Sigmoid colon (tissue), 7 donors: ENCODE measurements around the gene SEMA3F. TPM values are rescaled to one million over a fixed set of nuclear protein-coding genes. Genes with fewer than 3 reads are reported as not detected.

Experiments
- DNase-seq: peaks from one replicate; pipeline ENCODE4 v3.0.0-alpha.2; 2019
- H3K27ac ChIP-seq, 4 donors: fragments of 200-600 bp; sonication (generic); one replicate each; pipeline ENCODE4 v1.5.1; 2016 to 2019; ENCODE audit warnings: mild to moderate bottlenecking in 1 of 4
- H3K27me3 ChIP-seq, 3 donors: fragments of 200-600 bp; sonication (generic); one replicate each; pipeline ENCODE4 v1.5.1; 2019; ENCODE audit warnings: mild to moderate bottlenecking in 1 of 3
- H3K36me3 ChIP-seq, 4 donors: fragments of 200-600 bp; sonication (generic); one replicate each; pipeline ENCODE4 v1.5.1; 2016 to 2019
- H3K4me1 ChIP-seq, 4 donors: fragments of 200-600 bp; sonication (generic); one replicate each; pipeline ENCODE4 v1.5.1; 2017 to 2019
- H3K4me3 ChIP-seq, 4 donors: fragments of 200-600 bp; sonication (generic); one replicate each; pipeline ENCODE4 v1.5.1; 2017 to 2019; ENCODE audit warnings: mild to moderate bottlenecking in 2 of 4, moderate library complexity in 1 of 4
- H3K9me3 ChIP-seq, 4 donors: fragments of 200-600 bp in 3 of 4; sonication (generic) in 3 of 4; one replicate each; pipeline versions ENCODE4 v1.5.1 to v1.6.1; 2013 to 2019
- CTCF ChIP-seq, 4 experiments: fragments of 450-650 bp in 3 of 4; fragments of 200-600 bp in 1 of 4; IDR thresholded peaks; one replicate each; pipeline ENCODE4 v1.5.1; 2016 to 2019; ENCODE audit warnings: antibody characterized with exemption in 4 of 4, mild to moderate bottlenecking in 3 of 4, moderate library complexity in 2 of 4
- EP300 ChIP-seq, 4 donors: sonication (generic); formaldehyde crosslinking; IDR thresholded peaks; one replicate each; pipeline ENCODE4 v1.6.1; 2017; ENCODE audit warnings: antibody characterized with exemption in 4 of 4
- POLR2A ChIP-seq, 2 donors: fragments of 450-650 bp; IDR thresholded peaks; one replicate each; pipeline ENCODE4 v1.6.1; 2016; ENCODE audit warnings: antibody characterized with exemption in 2 of 2, mild to moderate bottlenecking in 2 of 2, moderate library complexity in 2 of 2
- POLR2AphosphoS5 ChIP-seq, 4 donors: sonication (generic); formaldehyde crosslinking; IDR thresholded peaks; one replicate each; pipeline ENCODE4 v1.6.1; 2017; ENCODE audit warnings: antibody characterized with exemption in 4 of 4
- WGBS, 2 donors: extraction: QIAGEN DNeasy Blood & Tissue Kit; methylation state at CpG; one replicate each; pipeline ENCODE4 v1.1.7; 2013; 5-methylcytosine and 5-hydroxymethylcytosine counted together
- intact Hi-C: fragments of 100-400 bp; cut with DNase I; formaldehyde crosslinking; loops from one replicate; pipeline ENCODE4 v1.15.1; 2023
- polyA plus RNA-seq, 3 donors: library from polyadenylated mRNA; stranded (reverse); fragments of 200-250 nt; gene quantifications; one replicate each; pipeline ENCODE4 v1.2.3, GENCODE V29; 2013
- total RNA-seq, 4 donors: library from RNA; depleted of rRNA; stranded (reverse); fragments of >200 nt; gene quantifications; one replicate each; pipeline ENCODE4 v1.1.0, GENCODE V29; 2016
- donor health status: healthy with polysubstance abuse.
- donor health status: Bipolar disorder and iron deficiency.
- donor health status: healthy.

The SEMA3F gene
- total and polyA plus RNA-seq, 7 donors = 0.60 to 12.3 (median 7.5) TPM

DNA sequence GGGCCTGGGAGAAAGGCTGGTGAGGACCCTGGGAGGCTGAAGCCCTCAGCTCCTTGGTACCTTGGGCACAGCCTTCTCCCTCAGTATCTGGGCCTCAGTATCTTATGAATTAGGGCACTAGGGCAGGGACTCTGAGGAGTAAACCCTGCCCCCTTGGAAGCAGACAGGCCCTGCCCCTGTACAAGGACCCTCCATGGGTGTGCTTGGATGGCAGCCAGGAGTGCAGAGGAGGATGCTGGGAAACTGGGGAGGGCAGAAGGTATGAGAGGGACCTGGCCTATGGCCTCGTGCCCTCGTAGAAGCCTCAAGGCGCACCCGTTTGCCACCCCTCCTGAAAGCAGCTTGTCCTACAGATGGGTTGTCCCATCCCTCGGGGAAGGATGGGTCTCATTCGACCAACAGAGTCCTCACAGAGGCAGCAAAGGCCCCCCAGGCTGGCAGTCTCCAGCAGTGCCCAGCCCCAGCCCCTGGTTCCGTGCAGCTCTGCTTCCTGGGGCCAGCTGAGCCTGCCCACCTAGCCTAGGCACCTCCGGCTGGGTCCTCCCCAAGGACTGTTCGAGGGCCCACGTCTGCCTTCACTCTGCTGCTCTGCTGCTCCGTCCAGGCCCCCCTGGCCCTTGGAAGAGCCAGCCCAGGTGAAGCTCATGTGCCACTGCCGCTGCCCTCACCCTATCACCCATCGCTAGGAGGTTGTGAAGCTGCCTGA lies 15.3 kb upstream of the SEMA3F start:
- Histone ChIP-seq H3K4me1 (no peaks in the 10 kb centered on the region), H3K27ac (no peak overlapping the region), H3K9me3 (no peaks in the 10 kb centered on the region), H3K4me3 (no peak overlapping the region), H3K27me3 (no peaks in the 10 kb centered on the region), H3K36me3 (no peaks in the 10 kb centered on the region)
- intact Hi-C loops = loop anchor here (5.0 kb wide), 1 partner anchor 37 kb away; no protein-coding TSS in a partner anchor
- no peak for DNase-seq
- WGBS, 2 donors = 81 to 92% methylated on average over 13 of the region's 13 CpGs
- TF ChIP-seq EP300 (IDR thresholded peaks at IDR 0.05) (no peak), POLR2AphosphoS5 (IDR thresholded peaks at IDR 0.05) (no peak), CTCF (IDR thresholded peaks at IDR 0.05) (no peak), POLR2A (IDR thresholded peaks at IDR 0.05) (no peak)

DNA sequence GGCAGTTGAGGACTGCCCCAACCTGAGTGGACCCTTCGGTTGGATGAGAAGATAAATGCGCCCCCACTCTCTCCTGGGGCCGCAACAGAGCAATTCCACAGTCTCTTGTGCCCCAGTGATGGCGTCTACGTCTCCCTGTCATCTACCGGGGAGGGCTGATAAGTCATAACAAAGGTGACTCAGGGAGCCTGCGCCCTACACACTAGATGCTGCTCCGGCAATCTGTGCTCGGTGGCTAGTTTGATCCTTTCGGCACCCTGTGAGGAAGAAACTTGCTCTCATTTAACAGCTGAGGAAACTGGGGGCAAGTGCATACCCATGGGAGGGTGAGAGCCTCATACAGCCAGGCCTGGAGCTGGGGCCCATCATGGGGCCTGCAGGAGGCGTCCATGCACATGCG lies 14.1 kb upstream of the SEMA3F start:
- no peaks in the 10 kb centered on the region for H3K9me3 ChIP-seq
- no peak overlapping the region for H3K27ac ChIP-seq
- no peak for DNase-seq
- H3K36me3 ChIP-seq = no peaks in the 10 kb centered on the region
- no peaks in the 10 kb centered on the region for H3K27me3 ChIP-seq
- whole genome bisulfite sequencing, 2 donors = 93 to 95% methylated on average over 12 of the region's 12 CpGs
- intact Hi-C loops = no loop called here
- TF ChIP-seq POLR2AphosphoS5 (IDR thresholded peaks at IDR 0.05) = no peak
- H3K4me1 ChIP-seq = no peaks in the 10 kb centered on the region
- no peak overlapping the region for H3K4me3 ChIP-seq

DNA sequence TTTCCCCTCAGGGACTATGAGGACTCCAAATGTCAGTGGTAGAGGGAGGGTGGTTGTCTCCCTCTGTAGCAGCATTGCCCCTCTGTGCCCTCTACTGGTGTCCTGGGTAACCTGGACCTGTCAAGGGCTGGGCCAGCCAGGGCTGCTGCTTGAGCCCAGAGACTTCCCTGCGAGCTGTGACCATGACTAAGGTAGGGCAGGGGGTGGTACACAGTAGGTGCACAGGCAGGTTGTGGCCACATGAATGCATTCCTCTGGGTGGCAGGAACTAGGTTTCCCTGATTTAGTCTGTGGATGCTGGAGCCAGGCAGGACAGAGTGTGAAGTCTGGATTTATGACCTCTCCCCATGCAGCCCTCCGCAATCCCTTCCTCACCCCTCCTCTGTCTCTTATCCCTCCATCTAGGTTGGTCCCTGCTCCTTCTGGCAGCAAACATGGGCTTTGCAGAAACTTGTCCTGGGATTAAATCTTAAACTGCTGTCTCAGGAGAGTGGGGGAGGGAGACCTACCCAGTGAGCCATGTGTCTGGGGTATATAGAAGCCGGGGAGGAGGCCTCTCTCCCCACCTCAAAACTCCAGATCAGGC lies 8.7 kb upstream of the SEMA3F start:
- H3K4me1 ChIP-seq = no peaks in the 10 kb centered on the region
- H3K9me3 ChIP-seq = no peaks in the 10 kb centered on the region
- DNase-seq = no peak
- H3K36me3 ChIP-seq = no peaks in the 10 kb centered on the region
- H3K4me3 ChIP-seq = no peak overlapping the region
- no peaks in the 10 kb centered on the region for H3K27me3 ChIP-seq
- intact Hi-C loops = no loop called here
- no peak for TF ChIP-seq POLR2A (IDR thresholded peaks at IDR 0.05)
- TF ChIP-seq POLR2AphosphoS5 (IDR thresholded peaks at IDR 0.05) = no peak
- TF ChIP-seq EP300 (IDR thresholded peaks at IDR 0.05) = no peak
- TF ChIP-seq CTCF (IDR thresholded peaks at IDR 0.05) = no peak
- no peak overlapping the region for H3K27ac ChIP-seq
- WGBS, 2 donors = 84 to 92% methylated on average over 3 of the region's 3 CpGs

GRCh38 chr3:50147016-50147415 lies 8.1 kb upstream of the SEMA3F start:
- intact Hi-C loops = no loop called here
- Histone ChIP-seq H3K27me3 (no peaks in the 10 kb centered on the region), H3K27ac (no peak overlapping the region), H3K9me3 (no peaks in the 10 kb centered on the region), H3K4me3 (no peak overlapping the region), H3K36me3 (no peaks in the 10 kb centered on the region), H3K4me1 (no peaks in the 10 kb centered on the region)
- no peak for TF ChIP-seq POLR2AphosphoS5 (IDR thresholded peaks at IDR 0.05)
- TF ChIP-seq EP300 (IDR thresholded peaks at IDR 0.05) = no peak
- no peak for TF ChIP-seq POLR2A (IDR thresholded peaks at IDR 0.05)
- no peak for TF ChIP-seq CTCF (IDR thresholded peaks at IDR 0.05)
- no peak for DNase-seq
- WGBS, 2 donors = 91 to 94% methylated on average over 7 of the region's 7 CpGs

- no peaks in the 10 kb centered on the region for H3K4me1 ChIP-seq
- H3K36me3 ChIP-seq = no peaks in the 10 kb centered on the region
- no peaks in the 10 kb centered on the region for H3K9me3 ChIP-seq
- WGBS, 2 donors = 89 to 92% methylated on average over 2 of the region's 2 CpGs
- DNase-seq = no peak
- no peak for TF ChIP-seq EP300 (IDR thresholded peaks at IDR 0.05)
- TF ChIP-seq CTCF (IDR thresholded peaks at IDR 0.05) = no peak
- TF ChIP-seq POLR2A (IDR thresholded peaks at IDR 0.05) = no peak
- TF ChIP-seq POLR2AphosphoS5 (IDR thresholded peaks at IDR 0.05) = no peak
- no peak overlapping the region for H3K27ac ChIP-seq
- no peaks in the 10 kb centered on the region for H3K27me3 ChIP-seq
- H3K4me3 ChIP-seq = no peak overlapping the region
- intact Hi-C loops = no loop called here
Measured at GRCh38 chr3:50147447-50147846, 7.7 kb upstream of the SEMA3F start.
